ENCODE measurements around the gene DIS3L2.
"Not testable (repeated sequence)": the region's sequence is repeated elsewhere in the genome, so short reads cannot be mapped to it uniquely, and the experiment has no call there.

DIS3L2 gene

GRCh38 chr2:232325324-232326273, 364.1 kb downstream of the DIS3L2 start:
- H3K4me3 ChIP-seq (ENCODE audit: low read length): no peak overlapping the region
- TF ChIP-seq CTCF (IDR thresholded peaks at IDR 0.05; ENCODE audit: insufficient read depth, low read depth, low read length, missing control alignments): peak; percentile 41
- DNase-seq (ENCODE audit: low read depth): peak; percentile 45

GRCh38 chr2:232326274-232327104, 365.0 kb downstream of the DIS3L2 start:
- DNase-seq (ENCODE audit: low read depth); H3K4me3 ChIP-seq (ENCODE audit: low read length): not testable (repeated sequence)
- TF ChIP-seq CTCF (IDR thresholded peaks at IDR 0.05; ENCODE audit: insufficient read depth, low read depth, low read length, missing control alignments): peak; percentile 30

GRCh38 chr2:232327105-232328031, 365.9 kb downstream of the DIS3L2 start:
- no peak overlapping the region for H3K4me3 ChIP-seq (ENCODE audit: low read length)
- peak; percentile 74 for TF ChIP-seq CTCF (IDR thresholded peaks at IDR 0.05; ENCODE audit: insufficient read depth, low read depth, low read length, missing control alignments)
- peak; percentile 69 for DNase-seq (ENCODE audit: low read depth)

- peak; percentile 17 for TF ChIP-seq CTCF (IDR thresholded peaks at IDR 0.05; ENCODE audit: insufficient read depth, low read depth, low read length, missing control alignments)
- DNase-seq (ENCODE audit: low read depth): no peak
- H3K4me3 ChIP-seq (ENCODE audit: low read length): no peak overlapping the region
Measured at GRCh38 chr2:232328032-232328422, 366.5 kb downstream of the DIS3L2 start.

- no peak for TF ChIP-seq CTCF (IDR thresholded peaks at IDR 0.05; ENCODE audit: insufficient read depth, low read depth, low read length, missing control alignments)
- DNase-seq (ENCODE audit: low read depth): no peak
- H3K4me3 ChIP-seq (ENCODE audit: low read length): no peak overlapping the region
Measured at GRCh38 chr2:232328516-232329460, 367.3 kb downstream of the DIS3L2 start.
